Esophagus muscularis mucosa (tissue), 4 donors: ENCODE data around the gene USP12. TPM values are rescaled to one million over a fixed set of nuclear protein-coding genes. Genes with fewer than 3 reads are reported as not detected.

ENCODE experiments used
- DNase-seq: peaks from one replicate; pipeline ENCODE4 v3.0.0-alpha.2; 2017; ENCODE audit errors: extremely low spot score
- H3K27ac ChIP-seq, 4 donors: fragments of 200-600 bp; sonication (generic); replicated peaks in 1 of 4; 1 replicate in 3 of 4; 2 replicates in 1 of 4; pipeline ENCODE4 v1.5.1; 2016 to 2019; ENCODE audit warnings: mild to moderate bottlenecking in 1 of 4
- H3K27me3 ChIP-seq, 4 donors: fragments of 200-600 bp; sonication (generic); one replicate each; pipeline versions ENCODE4 v1.5.1 to v1.6.0; 2016 to 2019
- H3K36me3 ChIP-seq, 4 donors: fragments of 200-600 bp; sonication (generic); one replicate each; pipeline ENCODE4 v1.5.1; 2016 to 2019
- H3K4me1 ChIP-seq, 4 donors: fragments of 200-600 bp; sonication (generic); one replicate each; pipeline ENCODE4 v1.5.1; 2016 to 2019
- H3K4me3 ChIP-seq, 4 donors: fragments of 200-600 bp; sonication (generic); 1 replicate in 2 of 4; 2 replicates in 2 of 4; pipeline ENCODE4 v1.5.1; 2016 to 2019; ENCODE audit warnings: mild to moderate bottlenecking in 4 of 4, moderate library complexity in 1 of 4
- H3K9me3 ChIP-seq, 4 donors: fragments of 200-600 bp; sonication (generic); 1 replicate in 3 of 4; 2 replicates in 1 of 4; pipeline ENCODE4 v1.5.1; 2016 to 2019
- CTCF ChIP-seq, 3 experiments: fragments of 200-600 bp in 2 of 3; fragments of 450-650 bp in 1 of 3; sonication (generic) in 2 of 3; IDR thresholded peaks; one replicate each; pipeline ENCODE4 v1.5.1; 2017 to 2019; ENCODE audit warnings: antibody characterized with exemption in 3 of 3, mild to moderate bottlenecking in 2 of 3, moderate library complexity in 1 of 3
- EP300 ChIP-seq: sonication (generic); formaldehyde crosslinking; IDR thresholded peaks from one replicate; pipeline ENCODE4 v1.6.1; 2017; ENCODE audit warnings: antibody characterized with exemption
- POLR2A ChIP-seq: fragments of 450-650 bp; IDR thresholded peaks from one replicate; pipeline ENCODE4 v1.6.1; 2017; ENCODE audit warnings: antibody characterized with exemption, moderate library complexity, mild to moderate bottlenecking, low read depth
- POLR2AphosphoS5 ChIP-seq, 2 donors: sonication (generic); formaldehyde crosslinking; IDR thresholded peaks; one replicate each; pipeline ENCODE4 v1.6.1; 2017; ENCODE audit warnings: antibody characterized with exemption in 2 of 2
- WGBS: methylation state at CpG from one replicate; pipeline ENCODE4 v1.1.5; 2018; 5-methylcytosine and 5-hydroxymethylcytosine counted together
- intact Hi-C: fragments of 100-400 bp; cut with DNase I; formaldehyde crosslinking; loops from one replicate; pipeline ENCODE4 v1.15.1; 2023
- total RNA-seq, 4 donors: library from RNA; depleted of rRNA; stranded (reverse); fragments of >200 nt; gene quantifications; one replicate each; pipeline versions ENCODE4 v1.1.0 to v1.2.1, GENCODE V29; 2016

USP12 gene
- total RNA-seq, 4 donors from 2014 or later = 55.6 to 107 (median 87.3) TPM

DNA sequence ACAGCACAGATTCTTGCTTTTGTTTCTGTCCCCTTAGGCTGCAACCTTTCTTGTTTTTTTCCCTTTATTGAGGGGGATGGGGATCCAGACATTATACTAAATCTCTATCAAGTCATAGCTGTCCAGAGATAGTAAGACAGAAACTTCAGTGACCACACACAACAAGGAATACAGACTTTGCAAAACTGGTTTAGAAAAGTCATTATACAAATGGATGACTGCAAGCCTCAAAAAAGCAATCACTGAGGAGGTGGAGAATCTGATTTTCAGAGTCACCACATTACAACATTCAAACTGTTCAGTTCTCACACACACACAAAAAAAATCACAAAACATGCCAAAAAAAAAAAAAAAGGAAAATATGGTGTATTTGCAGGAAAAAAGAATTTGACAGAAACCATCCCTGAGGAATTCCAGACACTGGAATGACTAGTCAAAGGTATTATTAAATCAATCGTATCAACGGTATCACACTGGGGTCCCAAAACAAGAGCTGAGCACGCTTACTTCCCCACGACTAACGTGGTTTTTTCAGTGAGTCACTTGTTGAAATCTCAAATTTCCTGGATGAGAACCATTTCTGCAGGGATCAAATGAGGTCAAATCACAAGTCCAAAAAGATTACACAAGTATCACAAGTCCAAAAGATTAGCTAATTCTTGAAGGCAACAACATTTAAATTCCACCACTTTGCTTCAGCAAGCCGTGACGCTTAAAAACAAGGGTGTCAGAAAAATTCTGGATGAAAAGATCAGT is 41.2 kb downstream of the USP12 start:
- Histone ChIP-seq H3K4me1 (peaks cover 46 to 100% (median 96%) of the 10 kb centered on the region in 4 donors), H3K4me3 (no peak overlapping the region)

GRCh38 chr13:27128825-27129627 is 42.6 kb downstream of the USP12 start:
- Histone ChIP-seq H3K36me3 (no peaks in the 10 kb centered on the region), H3K4me1 (peaks cover 44 to 100% (median 89%) of the 10 kb centered on the region in 4 donors), H3K9me3 (peaks cover 0 to 4% (median 0%) of the 10 kb centered on the region in 4 donors), H3K4me3 (no peak overlapping the region), H3K27ac (no peak overlapping the region), H3K27me3 (no peaks in the 10 kb centered on the region)
- TF ChIP-seq POLR2A (no peak), CTCF (IDR thresholded peaks at IDR 0.05) (no peak), POLR2AphosphoS5 (IDR thresholded peaks at IDR 0.05) (no peak), EP300 (no peak)
- WGBS = 76% methylated on average over 8 of the region's 8 CpGs
- intact Hi-C loops = no loop called here
- DNase-seq = no peak

More for the DNA sequence above, 41.2 kb downstream of the USP12 start:
- peak overlapping the region in 3 of 4 donors; percentile 48 to 65 (median 59) for H3K27ac ChIP-seq
- H3K9me3 ChIP-seq = peaks cover 0 to 4% (median 0%) of the 10 kb centered on the region in 4 donors
- intact Hi-C loops = no loop called here
- TF ChIP-seq POLR2A = no peak
- TF ChIP-seq CTCF (IDR thresholded peaks at IDR 0.05) = no peak
- TF ChIP-seq EP300 = no peak
- TF ChIP-seq POLR2AphosphoS5 (IDR thresholded peaks at IDR 0.05) = peak in 1 of 2 donors; percentile 38
- WGBS = 43% methylated on average over 7 of the region's 7 CpGs
- no peaks in the 10 kb centered on the region for H3K36me3 ChIP-seq
- no peak for DNase-seq
- no peaks in the 10 kb centered on the region for H3K27me3 ChIP-seq

DNA sequence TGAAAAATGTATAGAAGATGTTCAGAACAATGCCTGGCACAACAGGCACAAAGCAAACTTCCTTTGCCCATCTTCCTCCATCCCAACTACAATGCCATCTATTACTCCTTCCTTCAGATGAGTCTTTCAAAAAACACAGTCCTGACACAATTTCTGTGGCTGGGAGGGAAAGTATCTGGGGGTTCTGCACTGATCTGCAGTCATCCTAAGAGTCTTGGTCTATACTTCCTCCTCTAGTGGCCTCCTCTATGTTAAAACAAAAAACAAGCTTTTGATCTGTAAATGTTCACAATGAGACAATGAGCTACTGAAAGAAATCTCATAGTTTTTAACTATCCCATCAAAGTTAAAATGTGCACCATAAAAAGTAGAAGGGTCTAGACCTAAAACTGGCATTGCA is 44.8 kb downstream of the USP12 start:
- TF ChIP-seq POLR2A (no peak), EP300 (no peak), CTCF (IDR thresholded peaks at IDR 0.05) (no peak), POLR2AphosphoS5 (IDR thresholded peaks at IDR 0.05) (no peak)
- H3K9me3 ChIP-seq = peaks cover 0 to 4% (median 0%) of the 10 kb centered on the region in 4 donors
- intact Hi-C loops = no loop called here
- H3K4me3 ChIP-seq = no peak overlapping the region
- H3K36me3 ChIP-seq = no peaks in the 10 kb centered on the region
- no peak overlapping the region for H3K27ac ChIP-seq
- H3K27me3 ChIP-seq = no peaks in the 10 kb centered on the region
- no peak for DNase-seq
- peaks cover 34 to 79% (median 69%) of the 10 kb centered on the region in 4 donors for H3K4me1 ChIP-seq

DNA sequence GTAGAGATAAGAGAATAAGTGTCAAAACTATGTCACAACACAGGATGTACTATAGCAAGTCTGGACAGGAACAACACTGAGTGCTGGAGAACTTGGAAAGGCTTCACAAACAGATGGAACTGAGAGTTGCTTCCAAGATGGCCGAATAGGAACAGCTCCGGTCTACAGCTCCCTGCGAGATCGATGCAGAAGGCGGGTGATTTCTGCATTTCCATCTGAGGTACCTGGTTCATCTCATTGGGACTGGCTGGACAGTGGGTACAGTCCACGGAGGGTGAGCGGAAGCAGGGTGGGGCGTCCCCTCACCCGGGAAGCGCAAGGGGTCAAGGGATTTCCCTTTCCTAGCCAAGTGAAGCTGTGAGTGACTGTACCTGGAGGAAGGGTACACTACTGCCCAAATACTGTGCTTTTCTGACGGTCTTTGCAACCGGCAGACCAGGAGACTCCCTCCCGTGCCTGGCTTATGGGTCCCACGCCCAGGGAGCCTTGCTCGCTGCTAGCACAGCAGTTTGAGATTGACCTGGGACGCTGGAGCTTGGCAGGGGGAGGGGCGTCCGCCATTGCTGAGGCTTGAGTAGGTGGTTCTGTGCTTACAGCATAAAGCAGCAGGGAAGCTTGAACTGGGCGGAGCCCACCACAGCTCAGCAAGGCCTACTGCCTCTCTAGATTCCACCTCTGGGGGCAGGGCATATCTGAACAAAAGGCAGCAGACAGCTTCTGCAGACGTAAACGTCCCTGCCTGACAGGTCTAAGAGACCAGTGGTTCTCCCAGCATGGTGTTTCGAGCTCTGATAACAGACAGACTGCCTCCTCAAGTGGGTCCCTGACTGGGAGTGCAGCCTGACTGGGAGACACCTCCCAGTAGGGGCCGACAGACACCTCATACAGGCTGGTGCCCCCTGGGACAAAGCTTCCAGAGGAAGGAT is 46.0 kb downstream of the USP12 start:
- Histone ChIP-seq H3K4me3 (no peak overlapping the region), H3K27ac (no peak overlapping the region), H3K36me3 (no peaks in the 10 kb centered on the region), H3K27me3 (no peaks in the 10 kb centered on the region), H3K4me1 (peaks cover 38 to 78% (median 65%) of the 10 kb centered on the region in 4 donors), H3K9me3 (peaks cover 0 to 4% (median 0%) of the 10 kb centered on the region in 4 donors)
- TF ChIP-seq POLR2A = no peak
- no peak for TF ChIP-seq CTCF (IDR thresholded peaks at IDR 0.05)
- TF ChIP-seq POLR2AphosphoS5 (IDR thresholded peaks at IDR 0.05) = no peak
- TF ChIP-seq EP300 = no peak
- WGBS = 80% methylated on average over 13 of the region's 23 CpGs
- no peak for DNase-seq
- intact Hi-C loops = no loop called here
